Prostate gland (tissue), 2 donors: ENCODE results near the gene RBP5.

Experiments used
- CTCF ChIP-seq, 4 experiments: fragments of 200-600 bp in 2 of 4; fragments of 450-650 bp in 2 of 4; sonication (generic) in 2 of 4; IDR thresholded peaks; 1 replicate in 3 of 4; 2 replicates in 1 of 4; pipeline ENCODE4 v1.5.1; 2016 to 2019; ENCODE audit warnings: antibody characterized with exemption in 4 of 4, mild to moderate bottlenecking in 2 of 4, moderate library complexity in 2 of 4
- POLR2A ChIP-seq: fragments of 450-650 bp; IDR thresholded peaks from one replicate; pipeline ENCODE4 v1.6.1; 2016; ENCODE audit warnings: antibody characterized with exemption, mild to moderate bottlenecking

GRCh38 chr12:7091660-7092228 lies 36.9 kb downstream of the RBP5 start:
- no peak for TF ChIP-seq POLR2A
- TF ChIP-seq CTCF (IDR thresholded peaks at IDR 0.05), result no peak
